ENCODE results near the gene MAST4.
A peak's percentile ranks its signal among the peaks of the same experiment; 100 is the strongest.

Gene MAST4

DNA sequence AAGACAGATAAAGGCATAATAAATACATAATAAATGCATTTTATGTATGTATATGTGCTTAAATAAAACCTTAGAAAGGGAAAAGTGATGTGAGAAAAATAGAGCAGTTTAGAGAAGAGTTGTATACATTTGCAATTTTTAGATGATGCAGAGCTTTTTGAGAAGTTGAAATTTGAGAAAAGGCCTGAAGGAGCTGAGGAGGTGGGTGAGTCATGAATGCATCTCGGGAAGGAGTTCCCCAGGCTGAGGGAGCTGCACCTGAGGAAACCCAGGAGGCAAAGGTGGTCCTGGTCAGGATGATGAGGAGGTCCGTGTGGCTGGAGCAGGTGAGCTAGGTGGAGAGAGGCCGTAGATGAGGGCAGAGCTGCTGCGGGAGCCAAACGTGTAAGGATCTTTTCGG is 617.8 kb downstream of the MAST4 start:
- Histone ChIP-seq H3F3A (ENCODE audit: control insufficient read depth, insufficient read depth) (0 out of 2 replicates have a peak, but pooled peaks cover 7% of the 10 kb centered on the region), H3K9me2 (replicated peaks; ENCODE audit: control insufficient read depth, low read length) (no peaks in the 10 kb centered on the region), H3K9me3 (ENCODE audit: control insufficient read depth, insufficient read depth, low read length) (no peaks in the 10 kb centered on the region), H3K4me3 (ENCODE audit: low read length) (no peak overlapping the region), H3K79me2 (ENCODE audit: control insufficient read depth, low read length) (no peaks in the 10 kb centered on the region), H3K4me1 (ENCODE audit: control insufficient read depth, low read length) (peaks cover 28% of the 10 kb centered on the region), H3K27me3 (ENCODE audit: control insufficient read depth, low read length) (no peaks in the 10 kb centered on the region), H3K36me3 (ENCODE audit: control insufficient read depth, low read length) (no peaks in the 10 kb centered on the region), H3K27ac (ENCODE audit: low read depth, low read length) (no peak overlapping the region), H3K4me2 (ENCODE audit: low read length) (no peak overlapping the region), H4K20me1 (ENCODE audit: control insufficient read depth, insufficient read depth, low read depth, low read length) (no peaks in the 10 kb centered on the region)
- no peak for TF ChIP-seq EZH2phosphoT487 (IDR thresholded peaks at IDR 0.05; ENCODE audit: borderline replicate concordance, low read length)
- TF ChIP-seq, protein P1, sequence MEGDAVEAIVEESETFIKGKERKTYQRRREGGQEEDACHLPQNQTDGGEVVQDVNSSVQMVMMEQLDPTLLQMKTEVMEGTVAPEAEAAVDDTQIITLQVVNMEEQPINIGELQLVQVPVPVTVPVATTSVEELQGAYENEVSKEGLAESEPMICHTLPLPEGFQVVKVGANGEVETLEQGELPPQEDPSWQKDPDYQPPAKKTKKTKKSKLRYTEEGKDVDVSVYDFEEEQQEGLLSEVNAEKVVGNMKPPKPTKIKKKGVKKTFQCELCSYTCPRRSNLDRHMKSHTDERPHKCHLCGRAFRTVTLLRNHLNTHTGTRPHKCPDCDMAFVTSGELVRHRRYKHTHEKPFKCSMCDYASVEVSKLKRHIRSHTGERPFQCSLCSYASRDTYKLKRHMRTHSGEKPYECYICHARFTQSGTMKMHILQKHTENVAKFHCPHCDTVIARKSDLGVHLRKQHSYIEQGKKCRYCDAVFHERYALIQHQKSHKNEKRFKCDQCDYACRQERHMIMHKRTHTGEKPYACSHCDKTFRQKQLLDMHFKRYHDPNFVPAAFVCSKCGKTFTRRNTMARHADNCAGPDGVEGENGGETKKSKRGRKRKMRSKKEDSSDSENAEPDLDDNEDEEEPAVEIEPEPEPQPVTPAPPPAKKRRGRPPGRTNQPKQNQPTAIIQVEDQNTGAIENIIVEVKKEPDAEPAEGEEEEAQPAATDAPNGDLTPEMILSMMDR (IDR thresholded peaks at IDR 0.05; ENCODE audit: low read depth, low read length, poor library complexity, severe bottlenecking) = no peak

DNA sequence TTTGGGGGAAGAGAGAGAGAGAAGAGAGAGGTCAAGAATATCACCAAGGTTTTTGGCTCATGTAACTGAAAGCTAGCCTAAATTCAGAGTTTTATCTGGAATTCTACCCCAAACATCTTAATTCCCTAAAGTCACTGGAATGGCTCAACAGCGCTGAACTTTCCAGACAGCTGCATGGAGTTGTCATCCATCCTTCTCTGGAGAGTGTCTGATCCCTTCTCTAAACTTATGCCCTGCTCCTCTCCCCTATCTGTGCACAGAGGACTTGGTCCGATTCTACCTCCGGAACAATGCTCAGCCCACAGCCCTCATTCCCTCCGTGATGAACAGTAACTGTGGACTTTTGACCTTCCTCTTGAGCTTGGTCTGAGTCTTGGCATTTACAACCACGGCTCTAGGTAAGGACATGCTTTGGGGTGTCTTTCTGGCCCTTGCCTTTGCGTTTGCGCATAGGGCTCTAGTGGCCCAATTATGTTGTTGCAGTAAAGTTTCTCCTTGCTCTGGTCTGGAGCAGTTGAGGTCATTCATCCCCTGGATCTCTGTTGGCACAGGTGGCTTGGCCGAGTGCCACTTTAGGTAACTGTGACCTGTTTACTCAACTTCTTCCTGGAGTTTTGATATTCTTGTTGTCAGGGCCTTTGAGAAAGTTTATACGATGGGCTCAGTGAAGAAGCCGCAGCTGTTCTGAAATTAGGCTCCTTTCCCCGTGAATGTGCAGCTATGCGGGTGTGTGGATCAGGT is 618.7 kb downstream of the MAST4 start:
- Histone ChIP-seq H4K20me1 (ENCODE audit: control insufficient read depth, insufficient read depth, low read depth, low read length) (no peaks in the 10 kb centered on the region), H3K79me2 (ENCODE audit: control insufficient read depth, low read length) (no peaks in the 10 kb centered on the region), H3F3A (ENCODE audit: control insufficient read depth, insufficient read depth) (0 out of 2 replicates have a peak, but pooled peaks cover 7% of the 10 kb centered on the region), H3K4me3 (ENCODE audit: low read length) (peak overlapping the region; percentile 66), H3K27me3 (ENCODE audit: control insufficient read depth, low read length) (no peaks in the 10 kb centered on the region), H3K4me2 (ENCODE audit: low read length) (peak overlapping the region; percentile 90), H3K27ac (ENCODE audit: low read depth, low read length) (peak overlapping the region; percentile 68; the same call in 1 of the 2 replicates), H3K9me3 (ENCODE audit: control insufficient read depth, insufficient read depth, low read length) (no peaks in the 10 kb centered on the region), H3K4me1 (ENCODE audit: control insufficient read depth, low read length) (peaks cover 22% of the 10 kb centered on the region), H3K9me2 (replicated peaks; ENCODE audit: control insufficient read depth, low read length) (no peaks in the 10 kb centered on the region), H3K36me3 (ENCODE audit: control insufficient read depth, low read length) (no peaks in the 10 kb centered on the region)
- TF ChIP-seq, protein P1 (IDR thresholded peaks at IDR 0.05; ENCODE audit: low read depth, low read length, poor library complexity, severe bottlenecking) = no peak
- no peak for TF ChIP-seq EZH2phosphoT487 (IDR thresholded peaks at IDR 0.05; ENCODE audit: borderline replicate concordance, low read length)

DNA sequence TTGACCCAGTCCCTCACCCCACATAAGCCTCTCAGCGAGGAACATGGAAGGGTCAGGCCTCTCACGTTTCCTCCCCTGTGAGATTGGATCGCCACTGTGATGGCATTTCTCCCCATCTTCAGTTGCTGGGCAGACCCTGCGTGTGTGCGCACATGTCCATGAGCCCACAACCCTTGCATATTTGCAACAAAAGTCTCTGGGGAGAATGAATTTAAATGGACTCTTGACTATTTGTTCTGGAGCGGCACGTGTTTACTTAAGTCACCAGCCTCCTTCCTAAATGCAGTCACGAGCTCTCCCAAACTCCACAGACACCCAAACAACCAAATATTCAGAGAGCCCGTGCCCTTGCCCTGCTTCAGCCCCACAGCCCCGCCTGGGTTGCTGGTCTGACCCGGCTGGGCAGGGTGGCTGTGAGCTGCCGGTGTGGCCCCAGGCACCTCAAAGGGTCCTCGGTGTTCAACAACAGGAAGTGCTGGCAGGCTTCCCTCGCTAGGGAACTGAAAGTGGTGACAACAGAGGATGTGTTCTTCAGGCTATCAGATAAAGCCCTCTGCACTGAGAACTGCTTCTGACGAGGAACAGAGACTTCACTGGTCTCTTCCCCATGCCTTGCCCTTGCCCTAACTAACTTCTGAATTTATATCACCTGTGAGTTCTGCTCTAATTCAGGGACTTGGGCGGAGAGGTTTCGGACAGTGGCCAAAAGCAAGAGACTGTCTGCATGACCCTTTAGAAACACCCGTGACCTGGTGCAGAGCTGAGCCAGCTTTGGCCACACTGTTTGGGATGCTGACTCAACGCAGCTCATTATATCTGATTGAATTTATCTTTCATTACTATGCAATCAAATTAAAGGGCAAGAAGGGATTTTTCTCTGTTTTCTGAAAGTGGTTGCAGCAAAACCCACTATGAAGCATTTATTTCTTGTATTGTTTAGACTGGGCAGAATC is 619.6 kb downstream of the MAST4 start:
- Histone ChIP-seq H3K9me3 (ENCODE audit: control insufficient read depth, insufficient read depth, low read length) (no peaks in the 10 kb centered on the region), H3K27ac (ENCODE audit: low read depth, low read length) (peak overlapping the region; percentile 68), H3K4me1 (ENCODE audit: control insufficient read depth, low read length) (peaks cover 22% of the 10 kb centered on the region), H3K36me3 (ENCODE audit: control insufficient read depth, low read length) (no peaks in the 10 kb centered on the region), H4K20me1 (ENCODE audit: control insufficient read depth, insufficient read depth, low read depth, low read length) (no peaks in the 10 kb centered on the region), H3F3A (ENCODE audit: control insufficient read depth, insufficient read depth) (0 out of 2 replicates have a peak, but pooled peaks cover 7% of the 10 kb centered on the region), H3K4me2 (ENCODE audit: low read length) (peak overlapping the region; percentile 90), H3K27me3 (ENCODE audit: control insufficient read depth, low read length) (no peaks in the 10 kb centered on the region), H3K79me2 (ENCODE audit: control insufficient read depth, low read length) (no peaks in the 10 kb centered on the region), H3K9me2 (replicated peaks; ENCODE audit: control insufficient read depth, low read length) (no peaks in the 10 kb centered on the region), H3K4me3 (ENCODE audit: low read length) (peak overlapping the region; percentile 66)
- TF ChIP-seq, protein P1 (IDR thresholded peaks at IDR 0.05; ENCODE audit: low read depth, low read length, poor library complexity, severe bottlenecking) = no peak
- TF ChIP-seq EZH2phosphoT487 (IDR thresholded peaks at IDR 0.05; ENCODE audit: borderline replicate concordance, low read length) = no peak

All from DOHH2 (cell line).